GM19452 (cell line): ENCODE results near the gene DHRS7C.
"Not testable (repeated sequence)": the region's sequence is repeated elsewhere in the genome, so short reads cannot be mapped to it uniquely, and the experiment has no call there.

Experiments
- ATAC-seq: cut with Tn5 transposase; IDR thresholded peaks from one replicate; pipeline ENCODE4 v1.9.1; 2021; ENCODE audit not compliant: unreplicated experiment

DHRS7C gene

DNA sequence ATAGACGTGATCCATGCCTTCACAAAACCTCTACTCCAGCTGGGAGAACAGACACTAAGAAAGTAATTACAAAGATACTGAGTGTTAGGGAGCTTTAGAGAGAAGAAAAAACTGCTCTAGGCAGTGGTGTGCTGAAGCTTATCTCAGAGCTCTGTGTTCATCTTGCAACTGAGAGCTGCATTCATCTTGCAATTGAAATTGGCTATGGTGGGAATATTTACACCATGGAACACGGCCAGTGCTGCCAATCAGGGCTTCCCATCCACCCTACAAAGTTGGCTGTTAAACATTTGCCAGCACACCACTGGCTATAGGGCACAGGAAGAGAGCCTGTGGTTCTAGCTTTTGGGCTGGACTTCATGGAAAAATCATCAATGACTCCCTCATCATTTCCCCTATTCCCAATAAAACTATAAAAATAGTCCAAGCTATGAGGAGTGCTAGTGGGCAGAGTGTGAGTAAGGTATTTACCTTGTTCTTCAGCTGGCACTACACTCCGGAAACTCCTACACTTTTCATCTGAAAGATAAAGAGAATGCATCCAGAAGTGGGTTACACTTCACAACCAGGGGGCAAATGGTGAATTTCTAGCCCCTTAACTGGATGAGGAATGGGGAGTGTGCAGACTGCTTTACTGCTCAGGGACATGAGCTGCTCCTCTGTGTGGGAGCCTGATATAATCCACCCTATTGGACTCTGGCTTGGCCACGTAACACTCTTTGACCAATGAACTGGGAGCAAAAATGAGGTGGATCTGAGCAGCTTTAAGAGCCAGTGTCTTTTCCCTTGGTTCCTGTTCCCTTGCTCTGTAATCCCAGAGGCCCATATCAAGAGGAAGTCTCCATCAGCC is 18.9 kb upstream of the DHRS7C start:
- ATAC-seq: no peak

GRCh38 chr17:9809409-9809808 is 18.0 kb upstream of the DHRS7C start:
- no peak for ATAC-seq

GRCh38 chr17:9806699-9807098 is 15.3 kb upstream of the DHRS7C start:
- ATAC-seq: no peak

- ATAC-seq: no peak
Observed at GRCh38 chr17:9805769-9806168, 14.4 kb upstream of the DHRS7C start.

- ATAC-seq: no peak
Observed at GRCh38 chr17:9802697-9803096, 11.3 kb upstream of the DHRS7C start.

DNA sequence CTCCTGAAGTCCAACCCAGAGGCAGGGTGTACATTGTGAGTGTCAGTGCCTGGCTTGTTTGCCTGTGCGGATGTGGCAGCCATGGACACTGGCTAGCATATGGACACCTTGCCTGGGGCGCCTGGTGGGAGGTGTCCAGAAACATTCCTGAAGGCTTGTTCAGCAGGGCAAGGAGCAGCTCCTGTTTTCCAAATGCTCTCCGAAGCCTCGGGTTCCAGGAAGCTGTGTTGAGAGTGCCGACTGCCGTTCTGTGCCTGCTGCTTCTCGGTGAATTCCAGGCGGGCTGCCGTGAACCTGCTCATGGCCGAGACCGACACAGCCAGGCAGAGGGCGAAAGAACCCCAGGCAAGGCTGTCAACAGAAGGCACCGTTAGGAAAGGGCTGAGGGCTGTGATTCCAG is 10.9 kb upstream of the DHRS7C start:
- no peak for ATAC-seq

- no peak for ATAC-seq
Observed at GRCh38 chr17:9801505-9801904, 10.1 kb upstream of the DHRS7C start.

- ATAC-seq: no peak
Observed at GRCh38 chr17:9798724-9799123, 7.3 kb upstream of the DHRS7C start.

GRCh38 chr17:9798008-9798407 is 6.6 kb upstream of the DHRS7C start:
- no peak for ATAC-seq

DNA sequence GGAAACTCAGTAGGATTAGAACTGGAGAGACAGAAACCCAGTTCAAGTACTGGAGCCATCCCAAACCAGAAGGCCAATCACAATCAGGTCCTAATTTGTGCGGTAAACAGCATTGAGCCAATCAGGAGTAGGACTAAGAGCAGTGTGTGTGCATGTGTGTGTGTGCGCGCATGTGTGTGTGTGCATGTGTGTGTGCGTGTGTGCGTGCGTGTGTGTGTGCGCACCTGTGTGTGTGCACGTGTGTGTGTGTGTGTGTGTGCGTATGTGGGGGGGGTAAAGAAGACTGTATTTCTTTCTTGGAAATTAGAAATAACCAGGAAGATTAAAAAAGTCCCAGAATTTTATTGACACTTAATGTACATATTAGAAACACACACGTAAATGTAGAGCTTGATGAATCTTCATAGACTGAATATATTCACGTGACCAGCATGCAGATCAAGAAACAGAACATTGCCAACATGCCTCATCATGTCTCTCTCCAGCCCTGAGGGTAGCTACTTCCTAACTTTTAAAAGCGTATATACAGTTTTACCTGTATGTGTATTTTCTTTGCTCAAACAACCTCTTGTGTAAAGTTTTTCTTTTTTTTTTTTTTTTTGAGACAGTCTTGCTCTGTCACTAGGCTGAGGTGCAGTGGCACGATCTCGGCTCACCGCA is 919 bp upstream of the DHRS7C start:
- no peak for ATAC-seq

- no peak for ATAC-seq
Observed at GRCh38 chr17:9790316-9790715, 1.1 kb downstream of the DHRS7C start.

- ATAC-seq: no peak
Observed at GRCh38 chr17:9788601-9789000, 2.8 kb downstream of the DHRS7C start.

DNA sequence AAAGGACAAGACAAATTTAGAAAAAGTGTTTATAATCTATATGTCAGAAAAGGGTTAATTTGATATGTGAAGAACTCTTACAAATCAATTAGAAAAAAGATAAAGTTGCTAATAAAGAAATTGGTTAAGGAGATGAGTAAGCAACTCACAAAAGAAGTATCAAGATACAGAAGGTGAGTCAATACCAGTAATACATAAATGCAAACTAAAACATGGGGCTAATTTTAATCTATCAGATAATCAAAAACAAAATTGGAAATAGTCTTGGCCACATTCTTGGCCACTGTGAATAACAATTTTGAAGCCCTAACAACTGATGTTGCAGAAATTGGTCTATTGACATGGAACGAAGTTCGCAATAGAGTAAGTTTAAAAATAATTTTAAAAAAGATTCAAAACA is 6.8 kb downstream of the DHRS7C start:
- ATAC-seq: no peak

- ATAC-seq: not testable (repeated sequence)
Observed at GRCh38 chr17:9783465-9783864, 7.9 kb downstream of the DHRS7C start.

DNA sequence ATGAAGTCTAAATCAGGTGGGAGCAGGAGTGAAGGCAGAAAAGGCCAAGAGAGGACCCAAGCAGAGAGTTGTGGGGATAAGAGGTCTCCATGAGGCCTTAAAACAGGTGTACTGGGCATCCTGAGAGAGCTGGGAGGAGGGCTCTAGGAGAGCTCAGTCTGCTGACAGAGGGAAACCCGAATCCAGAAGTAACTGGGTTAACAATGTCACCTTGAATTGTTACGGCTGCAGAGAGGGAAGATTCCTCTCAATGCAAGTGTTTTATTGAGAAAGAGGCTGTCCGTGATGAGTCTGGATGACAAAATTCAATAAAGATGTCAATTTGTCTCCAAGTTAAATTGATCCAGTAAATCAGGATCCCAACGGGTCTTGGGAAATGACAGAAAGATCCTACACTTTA is 8.3 kb downstream of the DHRS7C start:
- no peak for ATAC-seq

DNA sequence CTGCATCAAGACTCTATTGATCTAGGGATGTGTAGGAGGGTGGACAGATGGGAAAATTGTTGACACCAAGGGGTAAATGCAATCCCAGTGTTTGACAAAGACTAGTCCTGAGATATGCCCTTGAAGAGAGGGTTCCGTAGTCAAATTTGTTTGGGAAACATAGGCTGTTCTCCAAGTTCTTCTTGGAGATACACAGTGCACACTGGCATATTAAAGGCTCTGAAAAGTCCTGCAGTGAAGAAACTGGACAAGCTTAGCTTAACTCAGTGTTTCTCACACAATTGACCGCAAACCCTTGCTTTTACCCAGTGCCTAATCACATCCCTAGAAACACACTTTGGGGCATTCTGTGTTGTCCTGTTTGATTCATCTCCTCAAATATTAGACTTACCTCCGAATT is 10.8 kb downstream of the DHRS7C start:
- no peak for ATAC-seq

DNA sequence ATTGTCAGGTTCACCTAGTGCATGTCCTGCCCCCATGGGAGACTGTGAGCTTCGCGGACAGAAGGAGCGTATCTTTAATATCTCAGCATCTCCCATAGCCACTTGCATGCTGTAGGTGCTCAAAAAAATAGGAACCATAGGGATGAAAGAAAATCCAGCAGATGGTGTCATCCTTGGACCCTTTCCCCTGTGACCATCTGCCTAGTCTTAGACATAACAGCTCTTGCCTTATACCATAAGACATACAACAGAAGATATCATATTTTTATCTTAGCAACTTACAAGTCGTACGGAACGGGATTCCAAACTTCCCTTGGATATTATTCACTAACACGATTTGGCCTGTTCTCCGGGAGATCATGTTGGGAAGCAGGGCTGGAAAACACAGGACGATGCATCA is 14.5 kb downstream of the DHRS7C start:
- ATAC-seq: no peak

DNA sequence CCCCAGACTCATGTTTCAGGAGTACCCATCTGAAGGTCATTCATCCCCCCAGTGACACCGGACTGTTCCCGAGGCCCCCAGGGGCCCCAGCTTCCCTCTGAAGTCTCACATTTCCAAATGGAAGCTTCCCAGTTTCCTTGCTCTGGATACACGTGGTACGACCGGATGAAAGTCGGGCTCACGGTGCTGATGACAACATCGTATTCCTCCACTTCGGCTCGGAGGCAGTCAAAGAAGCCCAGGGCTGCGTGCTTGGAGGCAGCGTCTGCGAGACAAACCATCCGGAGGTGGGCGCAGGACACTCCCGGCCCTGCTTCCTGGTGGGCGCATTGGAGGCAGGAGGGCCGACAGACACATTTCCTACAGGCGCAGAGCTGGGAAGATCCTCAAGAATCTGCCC is 18.7 kb downstream of the DHRS7C start:
- no peak for ATAC-seq

- ATAC-seq: no peak
Observed at GRCh38 chr17:9771465-9771864, 19.9 kb downstream of the DHRS7C start.

- ATAC-seq: no peak
Observed at GRCh38 chr17:9769036-9769695, 22.2 kb downstream of the DHRS7C start.

DNA sequence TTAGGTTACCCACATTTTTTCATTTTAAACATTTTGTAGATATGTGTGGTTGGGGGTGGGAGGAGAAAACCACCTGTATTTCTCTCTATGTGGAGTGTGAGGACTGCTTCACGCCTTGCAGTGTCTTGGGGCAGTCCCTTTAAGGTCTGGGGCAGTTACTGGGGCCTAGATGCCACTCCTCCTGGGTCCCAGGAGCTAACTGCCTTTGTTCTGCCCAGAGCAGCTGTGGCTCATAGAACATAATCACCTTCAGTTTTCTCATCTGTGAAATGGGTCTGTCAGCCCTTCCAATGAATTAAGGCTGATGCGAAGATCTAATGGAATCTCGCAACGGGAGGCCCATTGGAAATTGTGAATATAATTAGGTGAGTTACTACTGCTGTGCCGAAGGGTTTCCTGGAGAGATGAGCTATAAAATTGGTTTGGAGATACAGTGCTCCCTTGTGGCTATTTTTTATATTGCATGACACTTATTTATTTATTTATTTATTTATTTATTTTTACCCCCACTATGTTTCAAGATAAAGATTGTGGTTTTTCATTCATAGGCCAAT is 22.9 kb downstream of the DHRS7C start:
- ATAC-seq: no peak
